B cell (primary cell): ENCODE data around the gene FKRP. TPM values are rescaled to one million over a fixed set of nuclear protein-coding genes. Genes with fewer than 3 reads are reported as not detected.

ENCODE experiments used
- ATAC-seq: fragments of 200-7000 bp; cut with Tn5 transposase; one replicate; pipeline ENCODE4 v1.10.0; 2021; ENCODE audit warnings: low read depth, mild to moderate bottlenecking, moderate number of reproducible peaks, moderate library complexity
- CTCF ChIA-PET: fragments of 350-600 bp; sonication (Branson Sonifier 250); formaldehyde crosslinking; loops from one replicate; lab custom pipeline; 2021; ENCODE audit warnings: antibody characterized with exemption, inconsistent platforms; lab: Charles Lee
- POLR2A ChIA-PET: fragments of 350-600 bp; sonication (Branson Sonifier 250); formaldehyde crosslinking; loops from one replicate; lab custom pipeline; 2021; ENCODE audit warnings: antibody characterized with exemption; lab: Charles Lee
- DNase-seq: peaks from one replicate; pipeline ENCODE4 v3.0.0; 2013
- H2AFZ ChIP-seq: 2 replicates; pipeline ENCODE4 v1.6.1; 2012; ENCODE audit warnings: mild to moderate bottlenecking, low read depth, low read length; ENCODE audit not compliant: insufficient read depth, poor library complexity, severe bottlenecking
- H3K27ac ChIP-seq, 2 donors: 1 replicate in 1 of 2; 2 replicates in 1 of 2; pipeline ENCODE4 v1.5.1; 2012 to 2013; ENCODE audit warnings: low read length in 2 of 2, mild to moderate bottlenecking in 2 of 2, moderate library complexity in 1 of 2
- H3K27me3 ChIP-seq, 4 experiments: fragments of 200-600 bp in 1 of 4; sonication (generic) in 1 of 4; replicated peaks in 1 of 4; 1 replicate in 2 of 4; 2 replicates in 2 of 4; pipeline versions ENCODE4 v1.6.1 to v1.7.0; 2013 to 2016; ENCODE audit warnings: low read length in 3 of 4, mild to moderate bottlenecking in 2 of 4, mixed read lengths in 1 of 4, moderate library complexity in 1 of 4; ENCODE audit not compliant: insufficient read depth in 4 of 4, control insufficient read depth in 3 of 4; ENCODE audit errors: control extremely low read depth in 1 of 4
- H3K36me3 ChIP-seq, 2 experiments: replicated peaks in 1 of 2; 1 replicate in 1 of 2; 2 replicates in 1 of 2; pipeline versions ENCODE4 v1.6.1 to v1.7.1; 2013; ENCODE audit warnings: low read length in 1 of 2; ENCODE audit not compliant: insufficient read depth in 2 of 2, control insufficient read depth in 1 of 2; ENCODE audit errors: control extremely low read depth in 1 of 2, extremely low read depth in 1 of 2
- H3K4me1 ChIP-seq, 2 donors: fragments of 200-600 bp in 1 of 2; sonication (generic) in 1 of 2; 1 replicate in 1 of 2; 2 replicates in 1 of 2; pipeline versions ENCODE4 v1.5.1 to v1.6.1; 2013 to 2017; ENCODE audit warnings: low read length in 2 of 2; ENCODE audit not compliant: control insufficient read depth in 2 of 2, insufficient read depth in 2 of 2
- H3K4me2 ChIP-seq: replicated peaks from 2 replicates; pipeline ENCODE3; 2012; ENCODE audit warnings: mild to moderate bottlenecking, low read depth, low read length; ENCODE audit not compliant: poor library complexity, severe bottlenecking
- H3K4me3 ChIP-seq, 5 experiments: fragments of 200-600 bp in 1 of 5; sonication (generic) in 1 of 5; 1 replicate in 3 of 5; 2 replicates in 2 of 5; pipeline versions ENCODE4 v1.5.1 to v1.7.0; 2011 to 2016; ENCODE audit warnings: low read length in 4 of 5, mild to moderate bottlenecking in 4 of 5, low read depth in 2 of 5, control low read depth in 1 of 5, moderate library complexity in 1 of 5; ENCODE audit not compliant: insufficient read depth in 1 of 5; ENCODE audit errors: control extremely low read depth in 1 of 5, extremely low read depth in 1 of 5
- H3K79me2 ChIP-seq: fragments of 200-600 bp; sonication (generic); one replicate; pipeline ENCODE4 v1.6.0; 2016; ENCODE audit warnings: low read length; ENCODE audit not compliant: control insufficient read depth, insufficient read depth
- H3K9ac ChIP-seq: fragments of 200-600 bp; sonication (generic); 2 replicates; pipeline ENCODE4 v1.6.1; 2017; ENCODE audit warnings: mild to moderate bottlenecking, low read length, moderate library complexity
- H3K9me3 ChIP-seq, 3 donors: one replicate each; pipeline versions ENCODE4 v1.6.1 to v1.7.1; 2013; ENCODE audit warnings: low read length in 2 of 3; ENCODE audit not compliant: control insufficient read depth in 2 of 3, insufficient read depth in 1 of 3; ENCODE audit errors: control extremely low read depth in 1 of 3
- H4K20me1 ChIP-seq: 2 replicates; pipeline ENCODE4 v1.6.0; 2012; ENCODE audit warnings: mild to moderate bottlenecking, low read length; ENCODE audit not compliant: insufficient read depth, control insufficient read depth, poor library complexity, severe bottlenecking
- H3K27ac Mint-ChIP-seq: one replicate; pipeline ENCODE4 v1.8.0; 2021; ENCODE audit warnings: mixed read lengths
- H3K27me3 Mint-ChIP-seq: one replicate; pipeline ENCODE4 v1.8.0; 2021; ENCODE audit warnings: mixed read lengths
- H3K4me1 Mint-ChIP-seq: one replicate; pipeline ENCODE4 v1.8.0; 2021; ENCODE audit warnings: mixed read lengths
- H3K4me3 Mint-ChIP-seq: one replicate; pipeline ENCODE4 v1.8.0; 2021; ENCODE audit warnings: mixed read lengths
- H3K9me3 Mint-ChIP-seq: one replicate; pipeline ENCODE4 v1.8.0; 2022; ENCODE audit warnings: mixed read lengths; ENCODE audit not compliant: insufficient read depth
- CTCF ChIP-seq: fragments of 200-600 bp; IDR thresholded peaks from one replicate; pipeline ENCODE4 v1.8.0; 2022; ENCODE audit warnings: antibody characterized with exemption, mild to moderate bottlenecking
- EZH2 ChIP-seq: IDR thresholded peaks from 2 replicates; pipeline ENCODE4 v1.6.1; 2012; ENCODE audit warnings: borderline replicate concordance, low read depth, mild to moderate bottlenecking, moderate library complexity, low read length; ENCODE audit not compliant: insufficient read depth, poor library complexity, severe bottlenecking
- WGBS: methylation state at CpG from one replicate; pipeline ENCODE4 v1.1.5; 2013; ENCODE audit warnings: missing lambda C conversion rate; ENCODE audit not compliant: insufficient coverage; 5-methylcytosine and 5-hydroxymethylcytosine counted together
- intact Hi-C: fragments of 100-400 bp; cut with micrococcal nuclease; formaldehyde crosslinking; loops from one replicate; pipeline ENCODE4 v1.10.0; 2022
- polyA plus RNA-seq: library from polyadenylated mRNA; depleted of rRNA; stranded (reverse); fragments of >200 nt; gene quantifications from 2 replicates; pipeline ENCODE4 v1.2.3, GENCODE V29; 2012
- total RNA-seq, 2 donors: library from RNA; stranded (reverse); fragments of 120-200 nt in 1 of 2; gene quantifications; 1 replicate in 1 of 2; 2 replicates in 1 of 2; pipeline versions ENCODE4 v1.2.3 to v1.2.4, GENCODE V29; 2013 to 2022

FKRP gene
- total and polyA plus RNA-seq, 2 donors (not counting 1 experiment from before 2014, with no cell fraction given) = 30.2 to 38.8 TPM

DNA sequence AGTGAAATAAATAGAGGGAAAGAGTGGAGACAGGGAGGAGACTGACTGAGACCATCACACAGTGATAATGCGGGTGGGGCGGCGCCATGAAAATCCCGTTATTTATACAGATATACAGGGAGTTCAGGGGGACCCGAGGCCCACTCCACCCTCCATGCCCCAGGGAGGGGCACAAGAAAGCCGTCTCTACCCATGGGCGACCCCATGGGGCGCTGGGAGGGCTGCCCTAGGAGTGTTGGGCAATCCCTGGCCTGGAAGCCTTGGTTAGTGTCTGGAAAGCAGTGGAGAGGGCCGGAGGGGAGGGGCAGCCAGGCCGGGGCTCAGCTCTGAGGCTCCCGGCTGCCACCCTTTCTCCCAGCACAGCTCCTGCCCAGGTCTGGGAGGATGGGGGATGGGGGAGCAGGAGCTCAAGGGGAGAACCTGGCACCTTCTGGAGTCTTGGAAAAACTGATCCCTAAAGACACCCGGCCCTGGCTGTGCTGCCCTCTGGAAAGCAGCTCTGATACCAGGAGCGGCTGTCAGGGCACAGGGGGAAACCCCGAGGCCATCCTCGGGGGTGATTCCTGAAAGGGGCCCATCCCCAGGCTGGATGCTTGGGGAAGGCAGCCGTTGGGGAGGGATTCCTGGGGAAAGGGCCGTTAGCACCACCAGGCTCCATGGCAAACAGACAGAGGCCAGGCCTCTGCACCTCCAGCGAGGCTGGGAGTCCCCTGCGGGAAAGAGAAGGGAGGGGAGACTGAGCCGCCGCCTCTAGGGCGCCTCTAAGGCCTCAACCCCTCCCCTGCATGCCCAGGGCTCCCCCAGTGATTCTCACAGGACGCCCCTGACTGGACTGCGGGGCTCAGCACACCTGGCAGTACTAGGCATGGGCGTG lies 26.0 kb upstream of the FKRP start:
- H3K4me3 Mint-ChIP-seq = peak overlapping the region; percentile 97
- H4K20me1 ChIP-seq = peaks cover 15% of the 10 kb centered on the region
- intact Hi-C loops = loop anchor here (1.0 to 5.0 kb wide), 3 partner anchors 8 to 103 kb away; no protein-coding TSS in a partner anchor

More for the DNA sequence above, 26.0 kb upstream of the FKRP start:
- POLR2A ChIA-PET = interaction anchor here (0.6 to 2.5 kb wide), 7 partner anchors 10 to 393 kb away, joined by 3 to 13 read pairs (median 6); partner anchors contain the start of genes CALM3 and ZC3H4
- H3K27me3 ChIP-seq = no peaks in the 10 kb centered on the region
- H3K4me2 ChIP-seq = peak overlapping the region; percentile 94
- H3K79me2 ChIP-seq = peaks cover 57% of the 10 kb centered on the region
- H2AFZ ChIP-seq = no peak overlapping the region
- H3K9me3 ChIP-seq = no peaks in the 10 kb centered on the region
- peak overlapping the region in 3 of 5 experiments; percentile 92 to 99 (median 97) for H3K4me3 ChIP-seq
- Mint-ChIP-seq H3K27me3 (no peaks in the 10 kb centered on the region), H3K9me3 (no peaks in the 10 kb centered on the region), H3K4me1 (peaks cover 68% of the 10 kb centered on the region), H3K27ac (peak overlapping the region; percentile 95)
- DNase-seq (peak; percentile 39), ATAC-seq (no peak)
- H3K9ac ChIP-seq = peak overlapping the region; percentile 92
- TF ChIP-seq CTCF (no peak), EZH2 (no peak)
- CTCF ChIA-PET = interaction anchor here (1.1 to 14.9 kb wide), 4 partner anchors 9 to 109 kb away, joined by 3 to 353 read pairs (median 14); no protein-coding TSS in a partner anchor
- peak overlapping the region; percentile 89 to 92 for H3K27ac ChIP-seq
- WGBS = 62% methylated on average over 16 of the region's 25 CpGs
- peaks cover 0 to 43% of the 10 kb centered on the region in 2 experiments for H3K36me3 ChIP-seq
- H3K4me1 ChIP-seq = peaks cover 67 to 75% of the 10 kb centered on the region in 2 donors
